ENCODE results near the gene KRT12.

DNA sequence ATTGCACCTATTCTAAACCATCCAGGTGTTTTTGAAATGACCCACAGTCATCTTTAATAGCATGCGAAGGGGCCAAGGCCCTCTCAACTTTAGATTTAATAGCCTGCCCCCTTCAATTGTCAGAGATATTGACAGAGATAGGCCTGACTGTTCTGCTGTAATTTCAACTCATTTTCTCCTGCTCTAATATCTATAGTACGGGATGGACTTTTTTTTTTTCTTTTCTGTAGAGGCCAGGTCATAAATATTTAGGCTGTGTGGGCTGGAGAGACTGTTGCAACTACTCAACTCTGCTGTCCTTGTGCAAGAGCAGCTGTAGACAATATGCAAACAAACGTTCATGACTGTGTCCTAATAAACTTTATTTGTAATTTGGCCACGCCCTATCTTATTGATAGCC lies 42.7 kb upstream of the KRT12 start:
- TF ChIP-seq, protein P1, sequence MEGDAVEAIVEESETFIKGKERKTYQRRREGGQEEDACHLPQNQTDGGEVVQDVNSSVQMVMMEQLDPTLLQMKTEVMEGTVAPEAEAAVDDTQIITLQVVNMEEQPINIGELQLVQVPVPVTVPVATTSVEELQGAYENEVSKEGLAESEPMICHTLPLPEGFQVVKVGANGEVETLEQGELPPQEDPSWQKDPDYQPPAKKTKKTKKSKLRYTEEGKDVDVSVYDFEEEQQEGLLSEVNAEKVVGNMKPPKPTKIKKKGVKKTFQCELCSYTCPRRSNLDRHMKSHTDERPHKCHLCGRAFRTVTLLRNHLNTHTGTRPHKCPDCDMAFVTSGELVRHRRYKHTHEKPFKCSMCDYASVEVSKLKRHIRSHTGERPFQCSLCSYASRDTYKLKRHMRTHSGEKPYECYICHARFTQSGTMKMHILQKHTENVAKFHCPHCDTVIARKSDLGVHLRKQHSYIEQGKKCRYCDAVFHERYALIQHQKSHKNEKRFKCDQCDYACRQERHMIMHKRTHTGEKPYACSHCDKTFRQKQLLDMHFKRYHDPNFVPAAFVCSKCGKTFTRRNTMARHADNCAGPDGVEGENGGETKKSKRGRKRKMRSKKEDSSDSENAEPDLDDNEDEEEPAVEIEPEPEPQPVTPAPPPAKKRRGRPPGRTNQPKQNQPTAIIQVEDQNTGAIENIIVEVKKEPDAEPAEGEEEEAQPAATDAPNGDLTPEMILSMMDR (conservative IDR thresholded peaks at IDR 0.05; ENCODE audit: low read depth, low read length) = no peak
- no peak for TF ChIP-seq EZH2 (IDR thresholded peaks at IDR 0.05; ENCODE audit: borderline replicate concordance, low read depth, low read length, poor library complexity, severe bottlenecking)
